CD14-positive monocyte (primary cell): Measurements from ENCODE around the gene ACTL10. TPM values are rescaled to one million over a fixed set of nuclear protein-coding genes. Genes with fewer than 3 reads are reported as not detected.

Source experiments
- DNase-seq, 3 donors: peaks; one replicate each; pipeline ENCODE4 v3.0.0-alpha.2; 2011 to 2022
- H2AFZ ChIP-seq: 2 replicates; pipeline ENCODE4 v1.6.0; 2012; ENCODE audit warnings: mild to moderate bottlenecking, low read depth, low read length, inconsistent platforms; ENCODE audit not compliant: insufficient read depth, poor library complexity, severe bottlenecking
- H3K27ac ChIP-seq, 2 donors: 1 replicate in 1 of 2; 2 replicates in 1 of 2; pipeline ENCODE4 v1.5.1; 2012 to 2013; ENCODE audit warnings: low read length in 2 of 2, control low read depth in 1 of 2, inconsistent platforms in 1 of 2, low read depth in 1 of 2, mild to moderate bottlenecking in 1 of 2
- H3K27me3 ChIP-seq, 2 donors: one replicate each; pipeline versions ENCODE4 v1.6.0 to v1.6.1; 2011 to 2013; ENCODE audit warnings: low read length in 2 of 2; ENCODE audit not compliant: control insufficient read depth in 2 of 2, insufficient read depth in 2 of 2
- H3K36me3 ChIP-seq, 2 donors: replicated peaks in 1 of 2; 1 replicate in 1 of 2; 2 replicates in 1 of 2; pipeline versions ENCODE4 v1.5.1 to v1.6.1; 2012 to 2013; ENCODE audit warnings: low read length in 2 of 2, control low read depth in 1 of 2, inconsistent platforms in 1 of 2, mild to moderate bottlenecking in 1 of 2; ENCODE audit not compliant: insufficient read depth in 2 of 2, control insufficient read depth in 1 of 2
- H3K4me1 ChIP-seq, 2 donors: 1 replicate in 1 of 2; 2 replicates in 1 of 2; pipeline versions ENCODE4 v1.5.1 to v1.6.1; 2012 to 2013; ENCODE audit warnings: low read length in 2 of 2, control low read depth in 1 of 2, inconsistent platforms in 1 of 2, mild to moderate bottlenecking in 1 of 2, moderate library complexity in 1 of 2; ENCODE audit not compliant: insufficient read depth in 2 of 2, control insufficient read depth in 1 of 2
- H3K4me2 ChIP-seq: replicated peaks from 2 replicates; pipeline ENCODE3; 2012; ENCODE audit warnings: low read length, moderate library complexity, mild to moderate bottlenecking; ENCODE audit not compliant: poor library complexity, severe bottlenecking; ENCODE audit errors: extremely low read depth
- H3K4me3 ChIP-seq, 3 experiments: fragments of 200-600 bp in 1 of 3; sonication (generic) in 1 of 3; replicated peaks in 1 of 3; 1 replicate in 2 of 3; 2 replicates in 1 of 3; pipeline ENCODE4 v1.5.1; 2011 to 2013; ENCODE audit warnings: low read length in 3 of 3, mild to moderate bottlenecking in 3 of 3, control low read depth in 2 of 3, low read depth in 2 of 3, inconsistent platforms in 1 of 3, moderate library complexity in 1 of 3
- H3K79me2 ChIP-seq: 2 replicates; pipeline ENCODE4 v1.6.0; 2012; ENCODE audit warnings: mild to moderate bottlenecking, control low read depth, inconsistent platforms, low read length, moderate library complexity; ENCODE audit not compliant: insufficient read depth
- H3K9ac ChIP-seq: 2 replicates; pipeline ENCODE4 v1.6.0; 2017; ENCODE audit warnings: low read length, mild to moderate bottlenecking; ENCODE audit not compliant: insufficient read depth, poor library complexity, severe bottlenecking
- H3K9me3 ChIP-seq, 2 donors: replicated peaks in 1 of 2; 1 replicate in 1 of 2; 2 replicates in 1 of 2; pipeline versions ENCODE4 v1.5.1 to v1.6.1; 2012 to 2013; ENCODE audit warnings: low read length in 2 of 2, control low read depth in 1 of 2; ENCODE audit not compliant: control insufficient read depth in 1 of 2, insufficient read depth in 1 of 2
- H4K20me1 ChIP-seq: 2 replicates; pipeline ENCODE4 v1.6.0; 2012; ENCODE audit warnings: mild to moderate bottlenecking, low read length, control low read depth, moderate library complexity; ENCODE audit not compliant: insufficient read depth
- H3K27ac Mint-ChIP-seq, 7 donors: one replicate each; pipeline ENCODE4 v1.8.0; 2020; ENCODE audit warnings: mild to moderate bottlenecking in 7 of 7, mixed read lengths in 7 of 7, moderate library complexity in 6 of 7, inconsistent platforms in 2 of 7
- H3K27me3 Mint-ChIP-seq, 3 donors: one replicate each; pipeline ENCODE4 v1.8.0; 2021 to 2022; ENCODE audit warnings: low read depth in 3 of 3, mild to moderate bottlenecking in 3 of 3, mixed read lengths in 3 of 3, moderate library complexity in 3 of 3, inconsistent platforms in 1 of 3
- H3K36me3 Mint-ChIP-seq, 2 donors: one replicate each; pipeline ENCODE4 v1.8.0; 2020; ENCODE audit warnings: mixed read lengths in 2 of 2, inconsistent platforms in 1 of 2, mild to moderate bottlenecking in 1 of 2
- H3K4me1 Mint-ChIP-seq: one replicate; pipeline ENCODE4 v1.8.0; 2020; ENCODE audit warnings: mild to moderate bottlenecking, mixed read lengths
- H3K4me3 Mint-ChIP-seq, 2 donors: one replicate each; pipeline ENCODE4 v1.8.0; 2020; ENCODE audit warnings: mild to moderate bottlenecking in 2 of 2, mixed read lengths in 2 of 2, moderate library complexity in 1 of 2
- H3K9me3 Mint-ChIP-seq, 7 donors: one replicate each; pipeline ENCODE4 v1.8.0; 2020 to 2022; ENCODE audit warnings: mixed read lengths in 7 of 7, mild to moderate bottlenecking in 6 of 7, moderate library complexity in 6 of 7, inconsistent platforms in 2 of 7
- CTCF ChIP-seq: fragments of 200-600 bp; IDR thresholded peaks from one replicate; pipeline ENCODE4 v1.8.0; 2022; ENCODE audit warnings: antibody characterized with exemption, mild to moderate bottlenecking
- WGBS: methylation state at CpG from one replicate; pipeline ENCODE4 v1.1.5; 2013; ENCODE audit warnings: missing lambda C conversion rate; ENCODE audit not compliant: insufficient coverage; 5-methylcytosine and 5-hydroxymethylcytosine counted together
- intact Hi-C, 2 donors: fragments of 100-400 bp; cut with micrococcal nuclease; formaldehyde crosslinking; loops; one replicate each; pipeline versions ENCODE4 v1.15.0 to v1.15.1; 2023
- polyA plus RNA-seq, 3 donors: library from polyadenylated mRNA; depleted of rRNA in 1 of 3; unstranded in 2 of 3; stranded (reverse) in 1 of 3; fragments of 300-500 nt in 2 of 3; fragments of >200 nt in 1 of 3; fragmentation: Illumina TruSeq in 2 of 3; gene quantifications; 1 replicate in 2 of 3; 2 replicates in 1 of 3; pipeline ENCODE4 v1.2.3, GENCODE V29; 2012 to 2021

Gene ACTL10
- polyA plus RNA-seq, 3 donors = 0.31 to 1.2 (median 1.1) TPM

GRCh38 chr20:33658929-33659328, 7.8 kb upstream of the ACTL10 start:
- no peaks in the 10 kb centered on the region for H3K9me3 ChIP-seq
- no peak overlapping the region for H3K4me3 ChIP-seq
- no peaks in the 10 kb centered on the region for H3K36me3 ChIP-seq
- 86% methylated on average over 4 of the region's 4 CpGs for WGBS
- H3K27me3 ChIP-seq = no peaks in the 10 kb centered on the region
- no peak overlapping the region for H2AFZ ChIP-seq
- no peak for DNase-seq
- H3K4me2 ChIP-seq = no peak overlapping the region
- H3K9ac ChIP-seq = no peak overlapping the region
- H3K4me1 ChIP-seq = peaks cover 10 to 13% of the 10 kb centered on the region in 2 donors
- H3K27ac ChIP-seq = no peak overlapping the region
- Mint-ChIP-seq H3K4me3 (no peak overlapping the region), H3K9me3 (peaks cover 0 to 1% (median 0%) of the 10 kb centered on the region in 7 donors), H3K27me3 (peaks cover 0 to 8% (median 2%) of the 10 kb centered on the region in 3 donors), H3K4me1 (peaks cover 8% of the 10 kb centered on the region), H3K36me3 (peaks cover 0 to 3% of the 10 kb centered on the region in 2 donors), H3K27ac (peak overlapping the region in 1 of 7 donors; percentile 18)
- H4K20me1 ChIP-seq = no peaks in the 10 kb centered on the region
- intact Hi-C loops = no loop called here
- no peak for TF ChIP-seq CTCF
- no peaks in the 10 kb centered on the region for H3K79me2 ChIP-seq

GRCh38 chr20:33659341-33660034, 7.3 kb upstream of the ACTL10 start:
- peaks cover 0 to 3% of the 10 kb centered on the region in 2 donors for H3K36me3 Mint-ChIP-seq
- Histone ChIP-seq H3K27ac (no peak overlapping the region), H3K27me3 (no peaks in the 10 kb centered on the region), H3K4me3 (no peak overlapping the region), H3K79me2 (no peaks in the 10 kb centered on the region), H3K36me3 (no peaks in the 10 kb centered on the region), H4K20me1 (no peaks in the 10 kb centered on the region), H3K4me1 (peaks cover 16 to 18% of the 10 kb centered on the region in 2 donors), H3K4me2 (no peak overlapping the region), H3K9ac (no peak overlapping the region), H3K9me3 (no peaks in the 10 kb centered on the region), H2AFZ (no peak overlapping the region)
- H3K27ac Mint-ChIP-seq = no peak overlapping the region
- H3K4me3 Mint-ChIP-seq = no peak overlapping the region
- intact Hi-C loops = loop anchor here (5.0 to 10.0 kb wide), 3 partner anchors 175 to 335 kb away; partner anchors contain the start of gene RALY (in 2 of the 2)
- H3K27me3 Mint-ChIP-seq = peaks cover 0 to 5% (median 2%) of the 10 kb centered on the region in 3 donors
- H3K9me3 Mint-ChIP-seq = peaks cover 0 to 1% (median 0%) of the 10 kb centered on the region in 7 donors
- TF ChIP-seq CTCF = no peak
- H3K4me1 Mint-ChIP-seq = peaks cover 14% of the 10 kb centered on the region
- no peak for DNase-seq
- 95% methylated on average over 20 of the region's 32 CpGs for WGBS
